HG03045 (cell line): ENCODE measurements around the gene HOXC10.

Source experiments
- ATAC-seq: cut with Tn5 transposase; IDR thresholded peaks from one replicate; pipeline ENCODE4 v1.9.1; 2021; ENCODE audit warnings: mild to moderate bottlenecking, moderate library complexity; ENCODE audit not compliant: unreplicated experiment

Gene HOXC10

DNA sequence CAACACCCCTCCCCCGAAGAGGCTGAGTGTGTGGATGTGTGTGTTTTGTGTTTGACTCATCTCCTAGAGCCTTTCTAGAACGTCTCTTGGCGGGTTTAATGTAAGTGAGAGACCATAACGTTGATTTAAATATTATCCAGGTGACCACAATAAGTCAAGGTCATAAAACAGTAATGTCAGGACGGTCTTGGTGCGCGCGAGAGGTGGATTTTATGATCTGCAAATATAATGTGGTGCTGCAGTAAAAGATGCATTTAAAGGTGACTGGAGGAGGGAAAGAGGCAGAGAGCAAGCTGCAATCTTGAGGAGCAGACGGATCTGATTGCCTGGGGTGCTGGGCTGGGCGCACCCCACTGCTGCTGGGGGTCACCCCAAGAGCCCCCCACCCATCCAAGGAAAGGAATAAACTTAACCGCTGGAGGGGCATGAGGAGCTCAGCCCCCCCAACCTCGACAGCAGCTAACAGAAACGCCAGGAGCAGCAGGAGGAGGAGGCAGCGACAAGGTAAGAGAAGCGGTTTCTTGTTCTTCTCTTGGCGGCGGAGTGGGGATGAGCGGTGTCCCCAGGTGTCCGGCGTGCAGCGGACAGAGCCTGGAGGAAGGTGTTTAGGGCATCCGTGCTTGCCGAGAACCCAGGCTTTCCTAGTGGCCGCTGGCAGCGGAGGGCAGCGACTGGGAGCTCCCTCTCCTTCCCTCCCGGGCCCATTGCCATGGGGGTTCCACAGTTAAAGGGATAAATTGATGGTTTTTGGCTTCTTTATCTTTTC lies 5.5 kb downstream of the HOXC10 start:
- no peak for ATAC-seq

DNA sequence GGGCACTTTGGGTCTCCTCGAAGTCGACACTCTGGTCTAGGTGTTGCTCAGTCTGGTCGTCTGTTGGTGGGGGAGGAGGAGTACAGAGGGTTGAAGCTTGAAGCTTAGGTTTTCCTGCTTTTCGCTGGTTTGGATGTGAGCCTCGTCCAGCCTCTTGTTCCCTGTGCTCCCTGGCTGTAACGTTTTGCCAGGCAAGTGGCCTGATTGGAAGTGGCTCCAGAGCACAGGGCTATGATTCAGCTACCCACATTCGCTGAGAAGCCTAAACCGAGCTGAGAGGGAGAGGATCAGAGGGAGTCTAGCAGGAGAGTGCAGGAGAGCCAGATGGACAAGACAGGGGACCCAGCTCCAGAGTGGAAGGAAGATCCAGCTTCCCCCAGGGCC lies 6.1 kb downstream of the HOXC10 start:
- ATAC-seq, result no peak

DNA sequence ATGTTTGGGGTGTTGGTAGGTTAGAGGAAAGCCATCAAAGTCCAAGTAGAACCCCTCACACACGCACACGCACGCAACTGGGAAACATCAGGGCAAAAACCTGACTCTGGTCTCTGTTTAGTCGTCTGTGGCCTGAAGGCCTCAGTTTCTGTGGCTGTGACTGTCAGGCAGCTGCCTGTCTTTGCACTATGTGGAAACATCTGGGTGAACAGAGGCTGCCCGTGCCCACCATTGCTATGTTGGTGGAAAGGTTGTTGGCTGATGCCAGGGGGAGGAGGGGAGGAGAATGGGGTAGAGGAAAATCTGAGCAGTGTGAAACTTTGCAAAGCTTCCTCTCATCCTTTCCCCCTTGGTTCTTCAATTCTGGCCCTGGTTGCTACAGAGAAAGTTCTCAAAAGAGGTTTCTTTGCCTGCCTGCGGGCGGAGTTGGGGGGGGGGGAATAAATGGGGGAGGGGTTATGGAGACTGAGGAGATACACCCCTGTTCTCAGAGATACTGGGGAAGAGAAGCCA lies 7.5 kb downstream of the HOXC10 start:
- ATAC-seq, result no peak

DNA sequence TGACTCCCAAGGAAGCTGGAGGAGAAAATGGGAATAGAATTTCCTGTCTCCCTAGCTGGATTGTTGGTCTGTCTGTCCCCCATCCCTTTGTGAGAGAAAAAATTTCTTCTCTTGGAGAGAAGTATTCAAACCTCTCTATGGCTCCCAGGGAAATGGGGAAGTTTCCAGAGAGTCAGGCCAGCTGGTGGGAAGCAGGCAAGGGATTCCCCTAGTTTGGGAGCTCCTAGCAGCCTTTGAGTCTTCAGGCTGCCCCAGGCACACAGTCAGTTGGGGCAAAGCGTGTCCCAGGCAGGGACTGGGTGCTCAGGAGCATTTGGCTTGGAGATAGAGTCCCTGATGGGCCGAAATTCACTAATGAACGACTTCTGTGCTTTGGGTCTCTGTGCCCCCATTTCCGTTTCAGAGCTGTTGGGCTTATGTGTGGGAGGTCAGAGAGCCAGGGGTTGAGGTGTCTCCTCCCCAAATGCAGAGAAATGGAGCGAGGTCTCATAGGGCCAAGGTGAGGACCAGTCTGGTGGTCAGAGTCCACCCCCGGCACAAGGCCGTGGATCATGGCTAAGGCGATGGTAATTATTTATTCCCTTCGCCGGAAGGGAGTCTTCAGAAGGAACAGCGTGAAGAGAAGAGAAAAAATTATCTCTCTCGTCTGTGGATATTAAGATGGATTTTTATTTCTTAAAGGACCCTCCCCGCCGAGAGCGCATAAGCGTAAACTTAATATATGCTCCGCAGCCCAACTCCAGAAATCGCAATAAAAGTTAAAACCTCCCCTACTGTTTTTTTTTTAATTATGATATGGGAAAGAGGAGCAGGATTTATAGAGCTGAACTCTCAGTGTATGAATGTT lies 8.4 kb downstream of the HOXC10 start:
- ATAC-seq, result no peak

DNA sequence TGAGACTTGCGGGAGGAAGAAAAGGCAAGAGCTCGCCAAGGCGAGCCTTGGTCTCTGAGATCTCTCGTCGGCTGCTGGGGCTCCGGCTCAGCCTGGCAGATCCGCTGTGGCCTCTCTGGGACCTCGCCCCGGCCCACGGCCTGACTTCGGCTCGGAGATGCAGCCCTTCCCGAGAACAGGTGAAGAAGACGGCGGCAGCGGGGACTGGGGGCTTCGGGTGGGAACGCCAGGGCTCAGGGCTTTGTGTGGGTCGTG lies 9.0 kb downstream of the HOXC10 start:
- no peak for ATAC-seq

DNA sequence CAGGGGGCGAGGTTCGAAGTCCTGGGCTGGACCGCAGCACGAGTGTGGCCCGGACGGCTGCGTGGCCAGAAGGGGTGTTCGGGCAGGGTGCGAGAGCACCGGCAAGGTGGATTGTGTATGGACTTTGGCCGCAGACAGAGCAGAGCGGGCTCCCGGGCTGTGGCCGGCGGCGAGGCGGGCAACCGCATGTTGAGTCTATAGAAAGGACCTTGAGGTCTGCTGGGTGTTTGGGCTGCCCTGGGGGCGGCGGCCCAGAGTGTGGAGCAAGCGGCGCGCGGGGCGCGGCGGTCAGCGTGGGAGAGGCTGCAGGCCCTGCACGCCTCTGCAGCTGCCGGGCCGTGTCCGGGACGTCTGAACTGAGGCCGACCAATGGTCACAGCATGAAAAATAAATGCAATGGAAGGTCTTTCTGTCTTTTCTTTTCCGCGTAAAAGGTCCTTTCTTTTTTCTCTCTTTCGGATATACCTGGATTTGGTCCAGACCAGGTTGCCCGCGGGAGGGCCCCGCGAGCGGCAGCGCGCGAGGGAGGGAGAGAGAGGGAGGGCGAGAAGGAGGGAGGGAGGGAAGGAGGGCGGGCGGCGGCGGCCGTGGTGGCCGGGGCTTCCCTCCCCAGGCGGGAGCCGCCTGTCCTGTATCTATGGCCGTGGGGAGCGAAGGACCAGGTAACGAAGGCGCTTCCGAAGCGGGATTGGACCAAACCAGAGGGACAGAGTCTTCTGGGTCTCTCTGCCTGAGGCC lies 9.5 kb downstream of the HOXC10 start:
- ATAC-seq, result no peak

DNA sequence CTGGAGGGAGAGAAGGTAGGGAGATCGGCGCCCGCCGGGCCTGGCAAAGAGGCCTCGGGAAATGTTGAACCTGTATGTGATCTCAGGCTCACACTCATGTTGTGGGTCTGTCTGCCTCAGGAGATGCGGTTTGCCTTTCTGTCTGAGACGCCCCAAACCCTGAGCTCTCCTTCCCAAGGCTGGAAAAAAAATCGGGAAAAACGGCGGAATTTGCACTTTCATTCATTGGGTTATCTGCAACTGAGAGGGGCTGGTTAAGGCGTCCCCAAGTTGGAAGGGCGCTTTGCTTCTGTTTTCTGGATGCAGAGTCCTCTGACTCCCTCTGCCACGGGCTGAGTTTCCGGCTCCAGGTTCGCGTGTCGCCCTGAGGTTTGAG lies 10.0 kb downstream of the HOXC10 start:
- ATAC-seq, result no peak

DNA sequence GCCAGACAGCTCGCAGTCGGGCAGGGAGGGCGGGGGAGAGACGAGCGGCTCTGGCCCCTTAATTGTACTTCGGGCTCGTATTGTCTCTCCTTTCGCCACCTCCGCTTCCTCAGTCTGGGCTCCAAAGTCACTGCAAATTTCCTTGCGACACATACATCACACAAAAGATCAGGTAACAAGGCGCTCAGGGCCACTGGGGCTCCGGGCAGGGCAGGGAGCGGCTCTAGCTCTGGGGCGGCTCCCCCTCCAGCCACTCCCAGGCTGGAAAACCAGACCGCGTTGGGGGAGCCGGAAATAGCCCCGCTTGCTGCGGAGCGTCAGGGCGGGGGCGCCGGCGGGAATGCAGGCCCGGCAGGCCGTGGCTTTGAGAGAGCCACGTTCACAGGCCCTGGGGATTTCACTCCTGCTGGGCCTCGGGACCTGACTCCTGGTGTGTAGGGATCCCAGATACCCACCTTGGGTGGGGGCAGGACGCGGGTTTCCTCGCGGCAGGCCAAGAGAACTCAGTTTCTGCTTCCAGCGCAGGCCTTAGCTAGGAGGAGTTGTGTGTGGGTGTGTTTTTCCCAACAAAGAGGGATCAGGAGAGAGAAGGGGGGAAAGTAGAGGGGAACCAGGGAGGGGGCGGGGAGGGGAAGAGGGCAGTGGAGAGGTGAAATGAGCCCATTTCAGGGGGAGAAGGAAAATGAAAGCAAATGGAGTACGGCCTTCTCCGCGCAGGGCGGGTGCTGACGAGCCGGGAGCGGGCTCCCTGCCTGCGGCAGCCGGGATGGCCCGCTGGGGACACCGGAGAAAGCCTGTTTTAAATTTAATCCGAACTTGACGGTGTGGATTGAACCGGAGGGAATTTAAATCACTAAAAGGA lies 10.7 kb downstream of the HOXC10 start:
- ATAC-seq, result no peak

DNA sequence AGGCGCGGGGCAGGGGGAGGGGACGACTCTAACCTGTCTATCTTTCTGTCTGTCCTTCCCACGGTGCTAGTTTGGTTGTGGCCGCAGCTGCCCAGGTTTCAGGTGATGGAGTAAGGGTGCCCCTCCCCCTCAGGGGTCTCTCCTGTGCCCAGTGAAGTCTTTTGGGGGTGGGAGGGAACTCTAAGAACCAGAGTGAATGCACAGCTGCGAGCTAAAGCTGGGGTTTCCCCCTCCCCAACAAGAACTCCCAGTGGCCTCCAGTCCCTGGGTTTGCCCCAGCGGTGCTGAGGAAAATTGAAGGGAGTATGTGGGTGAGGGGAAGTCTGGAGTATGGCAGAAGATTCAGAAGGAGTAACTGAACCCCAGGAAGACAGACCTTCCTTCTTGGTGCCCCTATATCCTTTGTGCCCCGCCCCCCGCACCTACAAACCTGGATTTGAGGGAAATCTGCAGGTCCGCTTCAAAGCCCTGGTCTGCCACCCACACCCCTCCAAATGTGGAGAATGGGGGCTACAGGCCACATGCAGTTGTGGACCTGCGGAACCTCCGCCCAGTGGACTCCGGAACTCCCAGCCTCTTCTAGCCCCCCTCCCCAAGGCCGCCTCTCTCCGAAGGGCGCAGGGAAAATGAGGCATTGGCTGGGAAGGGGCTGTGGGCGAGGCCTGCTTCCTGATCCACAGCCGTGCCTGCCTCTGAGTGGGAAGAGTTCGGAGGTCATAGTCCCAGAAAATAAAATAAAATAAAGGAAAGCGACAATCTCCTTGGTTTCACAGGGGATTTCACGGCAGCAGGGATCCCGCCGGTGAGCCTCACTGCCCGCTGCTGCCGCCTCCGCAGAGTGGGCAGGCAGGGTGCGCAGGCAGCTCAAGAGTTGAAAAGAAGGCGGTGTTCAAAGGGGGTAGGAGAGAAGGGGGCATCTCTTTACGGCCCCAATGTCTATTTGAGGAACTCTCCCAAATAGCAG lies 11.6 kb downstream of the HOXC10 start:
- ATAC-seq, result no peak

DNA sequence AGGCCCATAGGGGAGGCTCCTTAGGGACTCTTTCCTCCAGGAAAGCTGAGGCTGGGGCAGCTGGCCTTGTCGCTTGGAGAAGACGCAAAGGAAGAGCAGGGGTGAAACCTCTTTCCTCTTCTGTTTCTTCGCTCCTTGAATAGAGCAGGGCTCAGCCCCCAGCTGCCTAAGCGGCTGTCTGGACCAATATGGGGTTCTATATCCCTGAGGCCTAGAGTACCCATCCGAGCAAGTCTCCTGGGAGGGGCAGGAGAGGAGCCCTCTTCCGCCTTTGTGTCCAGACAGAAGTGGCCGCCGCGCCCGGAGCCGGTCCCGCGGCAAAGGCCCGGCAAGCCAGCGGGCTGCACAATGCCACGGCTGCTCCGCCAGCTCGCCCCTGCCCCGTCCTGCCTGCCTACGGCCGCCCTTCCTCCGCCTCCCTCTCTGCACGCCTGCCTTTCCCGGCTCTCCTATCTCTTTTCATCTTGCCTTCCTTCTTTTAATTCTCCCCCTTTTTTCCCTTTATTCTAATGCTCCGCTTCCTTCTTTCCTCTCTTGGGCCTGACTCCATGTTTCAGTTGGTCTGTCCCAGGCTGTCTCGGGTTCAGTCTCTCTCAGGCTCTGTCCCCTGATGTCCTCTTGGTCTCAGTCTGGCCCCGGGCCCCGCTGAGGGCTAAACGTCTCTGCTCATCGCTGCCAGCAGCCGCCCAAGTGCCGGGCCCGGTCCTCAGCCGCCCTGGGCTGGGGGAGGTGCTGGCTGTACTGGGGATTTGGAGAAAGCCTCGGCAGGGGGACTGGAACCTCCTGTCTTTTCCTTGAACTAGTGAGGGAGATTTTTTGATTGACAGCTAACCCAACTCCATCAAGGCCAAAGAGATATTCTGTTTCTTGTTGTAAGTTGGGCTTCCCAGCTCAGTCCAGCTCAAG lies 12.5 kb downstream of the HOXC10 start:
- no peak for ATAC-seq

DNA sequence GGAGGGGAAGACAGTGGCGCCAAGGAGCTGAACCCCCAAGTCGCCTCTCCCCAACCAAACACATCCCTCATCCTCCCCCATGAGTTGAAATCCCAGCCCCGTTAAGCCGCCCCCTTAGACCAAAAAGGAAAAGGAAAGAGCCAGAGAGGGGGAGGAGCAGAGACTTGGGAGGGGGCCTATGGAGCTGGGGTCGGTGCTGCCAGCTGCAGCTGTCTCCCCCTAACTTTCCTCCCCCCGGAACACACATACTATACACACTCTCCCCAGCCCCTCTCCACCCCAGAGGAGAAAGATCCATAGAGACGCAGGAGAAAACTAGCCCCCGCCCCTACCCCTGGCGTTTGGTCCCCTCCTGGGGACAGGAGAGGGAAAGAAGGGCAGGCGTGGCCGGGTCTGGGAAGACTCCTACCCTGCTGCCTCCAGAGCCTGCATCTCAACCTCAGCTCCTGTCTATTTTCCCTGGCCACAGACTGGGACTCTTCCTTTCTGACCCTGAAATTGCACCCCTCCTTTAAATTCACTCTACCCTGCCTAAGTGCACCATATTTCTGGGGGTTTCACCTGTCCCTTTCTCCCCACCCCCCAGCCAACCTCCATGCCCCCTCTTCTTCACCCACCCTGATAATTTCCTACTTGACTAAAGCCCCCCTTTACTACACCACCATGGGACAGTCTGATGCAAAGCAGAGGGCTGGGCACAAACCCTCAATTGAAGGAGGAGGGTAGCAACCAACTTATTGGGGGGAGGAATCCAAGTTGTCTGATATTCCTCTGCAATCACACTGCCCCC lies 13.4 kb downstream of the HOXC10 start:
- no peak for ATAC-seq

DNA sequence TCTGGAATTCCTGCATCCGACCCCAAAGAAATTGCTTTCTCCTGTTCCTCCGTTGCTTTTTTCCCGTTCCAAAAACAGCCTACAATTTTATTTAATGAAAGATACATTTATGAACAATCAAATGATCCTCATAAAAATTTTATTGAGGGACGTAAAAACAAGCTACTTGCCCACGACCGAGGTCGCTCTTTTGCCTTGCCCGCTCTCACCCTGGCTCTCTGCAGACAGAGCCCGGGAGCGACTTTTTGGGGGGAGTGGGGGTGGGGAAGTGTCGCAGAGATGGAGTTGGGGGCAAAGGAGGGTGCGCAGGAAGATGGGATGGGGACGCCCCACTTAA lies 13.9 kb downstream of the HOXC10 start:
- ATAC-seq, result no peak

DNA sequence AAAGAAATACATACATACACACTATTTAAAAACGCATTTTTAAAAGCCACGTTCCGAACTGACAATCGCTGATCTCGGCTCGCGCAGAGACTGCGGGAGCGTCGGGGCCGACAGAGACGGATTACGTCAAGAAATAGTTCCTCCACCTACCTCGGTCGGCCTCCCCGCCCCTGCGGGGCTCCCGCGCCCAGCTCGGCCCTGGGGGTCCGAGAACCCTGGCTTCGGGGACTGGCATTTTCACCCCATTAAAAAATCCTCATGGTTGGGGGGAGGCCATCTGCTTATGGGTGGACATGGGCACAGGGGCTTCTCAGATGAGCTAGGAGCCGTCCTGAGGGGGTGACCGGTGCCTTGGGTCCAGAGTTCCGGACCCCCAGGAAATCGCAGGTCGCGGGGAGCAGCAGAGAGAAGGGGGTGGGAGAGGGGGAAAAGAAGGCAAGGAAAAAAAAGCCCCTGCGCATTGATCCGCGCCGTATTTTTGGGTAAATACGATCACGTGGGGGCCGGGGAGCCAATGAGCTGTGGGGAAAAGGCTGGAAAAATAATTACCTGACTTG lies 14.7 kb downstream of the HOXC10 start:
- no peak for ATAC-seq

DNA sequence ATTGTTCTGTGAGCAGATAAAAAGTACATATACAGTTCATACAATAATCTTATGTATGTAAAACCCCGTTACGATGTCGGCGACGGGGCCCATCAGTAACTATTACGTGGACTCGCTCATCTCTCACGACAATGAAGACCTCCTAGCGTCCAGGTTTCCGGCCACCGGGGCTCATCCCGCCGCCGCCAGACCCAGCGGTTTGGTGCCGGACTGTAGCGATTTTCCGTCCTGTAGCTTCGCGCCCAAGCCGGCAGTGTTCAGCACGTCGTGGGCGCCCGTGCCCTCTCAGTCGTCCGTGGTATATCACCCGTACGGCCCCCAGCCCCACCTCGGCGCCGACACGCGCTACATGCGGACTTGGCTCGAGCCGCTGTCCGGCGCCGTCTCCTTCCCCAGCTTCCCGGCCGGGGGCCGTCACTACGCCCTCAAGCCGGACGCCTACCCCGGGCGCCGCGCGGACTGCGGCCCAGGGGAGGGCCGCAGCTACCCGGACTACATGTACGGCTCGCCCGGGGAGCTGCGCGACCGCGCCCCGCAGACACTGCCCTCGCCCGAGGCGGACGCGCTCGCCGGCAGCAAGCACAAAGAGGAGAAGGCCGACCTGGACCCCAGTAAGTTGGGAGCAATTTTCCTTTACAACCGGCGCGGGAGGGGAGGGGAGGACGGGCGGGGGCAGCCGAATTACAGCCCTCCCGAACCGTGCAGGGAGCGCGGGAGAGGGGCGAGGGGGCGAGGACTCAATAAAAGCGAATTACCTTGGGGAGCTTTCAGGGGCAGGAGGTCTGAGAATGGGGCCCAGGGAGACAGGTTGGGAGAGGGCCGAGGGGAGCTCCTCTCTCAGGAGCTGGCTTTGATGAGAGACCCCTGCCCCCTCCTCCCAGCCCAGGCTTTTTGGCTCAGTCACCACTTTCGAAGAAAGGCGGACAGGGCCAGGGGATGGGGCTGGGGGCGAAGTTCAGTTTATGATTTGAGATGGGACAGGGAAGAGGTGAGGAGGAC lies 15.5 kb downstream of the HOXC10 start, which contains the start of gene HOXC9:
TSS of gene HOXC9 (plus strand) at position 46 of the 999 bp plus-strand sequence. CDS start at position 74, 28 bp downstream.
- no peak for ATAC-seq

DNA sequence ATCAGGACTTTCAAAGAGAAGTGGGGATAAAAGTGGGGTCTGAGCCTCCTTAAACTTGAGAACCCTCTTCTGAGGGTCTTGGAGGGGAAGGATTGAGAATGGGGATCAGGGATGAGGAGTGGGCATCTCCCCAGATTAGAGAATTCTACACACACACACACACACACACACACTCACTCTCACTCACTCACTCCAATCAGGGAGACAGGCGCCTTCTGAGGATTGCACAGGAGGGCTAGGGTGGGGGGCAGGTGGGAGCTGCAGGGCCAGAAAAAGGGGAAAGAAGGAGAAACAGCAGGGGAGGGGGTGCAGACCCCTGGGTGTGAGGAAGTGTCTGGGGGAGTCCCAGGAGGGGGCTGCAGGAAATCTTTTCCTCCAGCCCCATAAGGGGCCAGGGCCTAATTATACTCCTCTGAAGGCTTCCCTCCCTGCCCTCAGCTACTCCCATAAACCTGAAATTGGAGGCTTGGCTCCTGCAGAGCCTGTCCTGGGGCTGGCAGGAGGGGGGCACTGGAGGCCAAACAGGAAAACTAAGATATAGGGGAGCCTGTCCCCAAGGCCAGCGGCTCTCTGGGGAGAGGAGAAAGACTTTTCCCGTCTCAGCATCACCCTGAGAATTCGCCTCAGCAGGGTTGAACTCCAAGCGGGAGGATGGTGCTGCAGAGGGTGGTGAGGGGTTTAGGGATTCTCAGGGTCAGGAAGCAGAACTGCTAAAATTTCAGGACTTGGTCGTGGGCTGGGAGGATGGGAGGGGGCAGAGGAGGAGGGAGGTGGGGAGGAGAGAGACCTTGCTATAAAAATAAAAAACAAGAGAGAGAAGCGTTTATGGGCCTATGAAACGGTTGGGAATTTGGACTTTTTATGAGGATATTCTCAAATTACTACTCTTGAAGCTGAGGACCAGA lies 16.6 kb downstream of the HOXC10 start:
- ATAC-seq, result no peak
